Ecto neural progenitor cell (in vitro differentiated cells): Measurements from ENCODE around the gene MT1HL1.
"Not testable (repeated sequence)": the region's sequence is repeated elsewhere in the genome, so short reads cannot be mapped to it uniquely, and the experiment has no call there.

Source experiments
- DNase-seq: peaks from one replicate; pipeline ENCODE4 v3.0.0-alpha.2; 2018; ENCODE audit warnings: low spot score

MT1HL1 gene

DNA sequence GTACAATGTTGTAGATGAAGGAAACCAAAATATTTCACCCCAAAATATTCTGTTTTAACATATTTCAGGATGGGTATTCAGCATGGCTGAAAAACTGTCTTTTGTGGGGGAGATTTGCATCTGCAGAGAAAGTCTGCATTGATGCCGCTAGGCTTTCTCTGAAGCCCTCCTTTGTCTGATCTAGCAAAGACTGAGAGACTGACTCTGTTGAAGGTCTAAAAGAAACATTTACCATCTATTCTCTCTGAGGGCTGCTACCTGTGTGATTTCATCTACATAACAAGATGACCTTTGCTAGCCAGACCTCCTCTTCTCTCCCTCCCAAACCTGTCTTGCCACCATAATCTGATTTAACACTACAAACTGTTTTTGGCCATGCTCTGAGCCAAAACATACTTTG lies 12.4 kb upstream of the MT1HL1 start:
- no peak for DNase-seq

DNA sequence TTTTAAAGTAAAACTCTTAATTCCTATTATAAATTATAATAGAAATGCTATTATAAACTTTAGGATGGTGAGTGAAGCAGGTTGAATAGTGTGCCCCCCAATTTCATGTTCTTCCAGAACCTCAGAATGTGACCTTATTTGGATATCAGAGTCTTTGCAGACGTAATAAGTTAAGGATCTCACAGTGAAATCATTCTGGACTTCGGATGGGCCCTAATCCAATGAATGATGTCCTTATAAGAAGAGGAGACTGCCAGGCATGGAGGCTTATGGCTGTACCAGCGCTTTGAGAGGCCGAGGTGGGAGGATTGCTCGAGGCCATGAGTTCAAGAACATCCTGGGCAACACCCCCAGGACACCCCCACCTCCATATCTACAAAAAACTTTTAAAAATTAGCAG lies 9.4 kb upstream of the MT1HL1 start:
- DNase-seq = no peak

DNA sequence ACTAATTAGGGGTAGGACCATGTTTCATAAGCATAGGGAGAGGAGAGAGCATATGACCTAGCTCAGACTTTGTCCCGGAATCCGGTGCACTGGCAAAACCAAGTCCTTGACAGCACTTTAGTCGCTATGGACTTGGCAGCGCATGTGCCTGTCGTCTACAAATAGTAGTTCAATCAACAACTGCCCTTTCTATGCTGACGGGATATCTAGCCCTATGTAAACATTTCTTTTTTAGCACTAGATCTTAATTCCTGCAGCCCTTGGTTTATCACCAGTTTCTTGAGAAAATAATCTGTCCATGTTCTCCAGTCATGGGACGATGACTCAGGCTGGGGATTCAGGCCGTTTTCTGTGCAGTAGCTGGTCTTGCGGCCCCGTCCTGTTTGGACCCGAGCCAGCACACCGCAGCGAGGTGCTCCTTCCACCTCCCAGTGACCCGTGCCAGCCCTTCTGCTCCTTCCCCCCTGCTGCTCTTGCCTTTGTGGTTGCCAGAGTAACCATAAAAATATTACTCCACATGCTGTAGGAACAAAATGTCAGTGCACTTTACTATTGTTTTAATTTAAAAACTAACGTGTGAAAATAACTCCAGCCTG lies 8.6 kb upstream of the MT1HL1 start:
- no peak for DNase-seq

DNA sequence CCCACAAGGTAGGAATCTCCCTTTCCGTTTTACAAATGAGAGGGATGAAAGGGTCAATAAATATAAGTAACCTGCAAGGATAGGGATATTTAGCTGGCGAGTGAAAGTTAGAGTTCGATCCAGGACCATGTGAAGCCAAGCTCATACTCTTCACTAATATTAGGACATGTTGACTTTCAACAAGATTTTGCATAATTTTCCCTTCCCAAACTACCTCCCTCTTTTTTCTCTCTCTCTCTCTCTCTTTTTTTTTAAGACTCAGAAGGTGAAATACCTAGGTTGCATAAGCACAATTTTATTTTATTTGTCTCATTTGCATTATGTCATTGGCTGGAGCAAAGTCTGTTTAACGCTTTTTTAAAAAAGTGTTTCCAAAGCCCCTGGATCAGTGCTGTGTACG lies 8.1 kb upstream of the MT1HL1 start:
- DNase-seq = no peak

DNA sequence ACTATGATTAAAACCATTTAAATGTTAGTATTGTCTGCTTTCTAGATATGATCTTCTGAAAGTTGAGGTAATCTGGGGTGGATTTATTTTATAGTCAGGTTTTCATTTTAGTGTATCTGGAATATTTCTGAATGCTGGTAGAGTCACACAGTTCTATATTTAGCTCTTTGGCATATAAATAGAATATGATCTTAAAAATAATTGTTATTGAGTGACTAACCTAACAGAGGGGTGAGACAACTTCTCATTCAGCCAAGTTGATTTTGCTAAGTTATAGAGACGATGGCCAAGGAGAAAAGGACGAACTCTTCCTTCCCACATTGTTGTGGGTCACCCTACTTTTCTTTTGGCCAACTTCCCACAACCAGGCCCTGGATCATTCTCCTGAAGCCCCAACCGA lies 7.2 kb upstream of the MT1HL1 start:
- DNase-seq = no peak

DNA sequence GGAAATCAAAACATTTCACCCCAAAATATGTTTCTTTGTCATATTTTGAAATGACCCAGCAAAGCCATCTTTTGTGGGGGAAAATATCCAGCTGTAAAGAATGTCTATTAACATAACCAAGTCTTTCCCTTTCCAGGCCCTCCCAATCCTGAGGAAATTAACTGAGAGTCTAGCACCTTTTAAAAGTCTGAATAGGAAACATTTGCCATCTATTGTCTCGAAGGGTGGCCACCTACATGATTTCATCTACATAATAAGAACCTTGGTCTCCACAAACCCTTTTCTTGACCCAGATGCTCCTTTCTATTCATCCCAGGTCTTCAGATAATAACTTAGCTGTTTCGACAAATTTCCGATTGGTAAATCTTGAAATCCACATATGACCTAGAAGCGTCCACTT lies 5.4 kb upstream of the MT1HL1 start:
- no peak for DNase-seq

DNA sequence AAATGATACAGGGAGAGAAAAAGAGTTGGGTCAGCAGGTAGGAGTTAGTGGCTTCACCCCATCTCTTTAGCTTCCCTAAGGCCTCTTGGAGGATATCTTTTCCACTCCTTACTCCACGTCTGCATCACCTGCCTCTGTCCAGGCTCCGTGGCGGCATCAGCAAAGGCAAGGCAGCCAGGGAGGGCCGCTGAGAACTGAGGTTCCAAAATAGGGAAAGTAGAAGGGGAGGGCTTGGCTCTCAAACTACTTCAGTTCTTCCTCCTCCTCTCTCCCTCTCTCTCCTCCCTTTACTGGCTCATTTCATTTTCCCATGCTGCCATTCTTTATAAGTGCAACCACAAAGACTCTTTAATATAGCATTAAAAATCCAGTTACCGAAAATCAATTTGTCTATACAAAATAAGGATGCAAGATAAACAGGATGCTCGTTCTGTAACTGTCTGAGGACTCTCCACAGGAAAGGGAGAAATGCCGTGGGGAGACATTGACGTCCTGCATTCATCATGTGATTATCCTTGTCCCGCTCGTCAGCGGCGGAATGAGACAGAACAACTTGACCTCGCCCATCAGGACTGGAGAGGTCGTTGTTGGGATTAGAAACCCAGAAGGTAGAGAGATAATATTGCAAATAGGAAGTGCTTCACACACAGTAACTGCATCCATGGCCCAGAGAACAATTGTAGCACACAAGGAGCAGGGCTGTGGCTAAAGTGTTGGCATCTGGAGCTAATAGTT lies 3.1 kb upstream of the MT1HL1 start:
- no peak for DNase-seq

DNA sequence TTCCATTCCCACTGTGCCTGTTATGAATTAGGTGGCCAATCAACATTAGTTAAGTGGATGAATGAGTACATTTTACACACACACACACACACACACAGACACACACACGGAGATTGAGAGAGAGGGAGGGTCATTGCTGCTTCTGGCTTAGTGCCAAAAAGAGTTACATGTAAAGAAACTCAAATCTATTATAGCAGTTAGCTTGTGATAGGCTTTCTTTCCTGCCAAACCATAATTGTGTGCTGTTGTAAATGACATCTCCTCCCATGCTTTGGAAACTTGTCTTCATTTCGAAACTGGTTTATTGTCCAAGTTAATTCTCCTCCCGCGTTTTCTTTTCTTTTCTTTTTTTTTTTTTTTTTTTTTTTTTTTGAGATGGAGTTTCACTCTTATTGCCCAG lies 1.4 kb upstream of the MT1HL1 start:
- DNase-seq = no peak

DNA sequence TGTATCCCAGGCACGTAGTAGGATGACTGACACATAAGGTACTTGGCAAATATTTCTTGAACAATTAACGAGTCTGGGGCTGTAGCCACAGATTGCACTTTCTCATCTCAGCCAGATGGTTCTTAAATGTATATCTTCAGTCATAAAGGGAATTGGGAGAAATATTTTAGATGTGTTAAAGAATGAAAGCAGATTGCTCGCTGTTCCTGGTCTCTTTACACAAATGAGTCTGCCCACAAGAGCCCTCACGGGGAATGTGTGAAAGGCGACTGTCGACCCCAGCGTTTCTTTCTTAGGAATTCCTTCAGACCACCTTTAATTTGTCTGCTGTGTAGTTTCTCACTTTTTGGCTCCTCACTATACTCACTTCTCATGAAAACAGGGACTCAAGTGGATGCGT lies 725 bp downstream of the MT1HL1 start:
- DNase-seq = no peak

DNA sequence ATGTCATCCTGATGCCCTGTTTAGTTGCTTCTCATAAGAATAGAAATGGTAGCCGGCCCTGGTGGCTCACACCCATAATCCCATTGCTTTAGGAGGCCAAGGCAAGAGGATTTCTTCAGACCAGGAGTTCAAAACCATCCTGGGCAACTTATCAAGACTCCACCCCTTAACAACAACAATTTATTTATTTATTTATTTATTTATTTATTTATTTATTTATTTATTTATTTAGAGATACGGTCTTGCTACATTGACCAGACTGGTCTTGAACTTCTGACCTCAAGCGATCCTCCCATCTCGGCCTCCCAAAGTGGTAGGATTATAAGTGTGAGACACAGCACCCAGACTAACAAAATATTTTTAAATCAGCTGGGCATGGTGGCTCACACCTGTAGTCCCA lies 4.0 kb downstream of the MT1HL1 start:
- no peak for DNase-seq

DNA sequence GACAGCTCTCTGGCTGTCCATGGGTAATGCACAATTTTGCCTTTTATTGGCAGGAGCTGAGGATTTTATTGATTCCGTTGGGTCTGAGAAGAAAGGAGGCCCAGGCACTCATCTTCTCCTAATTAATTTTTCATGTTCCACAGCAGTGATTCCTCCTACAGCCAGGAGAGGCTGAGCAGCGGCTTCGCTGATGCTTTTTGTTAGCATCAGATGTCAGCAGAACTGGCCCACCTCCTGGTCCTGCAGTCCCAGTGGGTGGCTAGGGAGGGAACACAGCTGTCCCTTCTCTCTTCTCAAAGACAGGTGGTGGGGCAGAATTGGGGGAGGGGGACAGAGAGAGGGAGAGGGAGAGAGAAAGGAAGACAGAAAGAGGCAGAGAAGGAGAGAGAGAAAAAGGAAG lies 5.7 kb downstream of the MT1HL1 start:
- no peak for DNase-seq

DNA sequence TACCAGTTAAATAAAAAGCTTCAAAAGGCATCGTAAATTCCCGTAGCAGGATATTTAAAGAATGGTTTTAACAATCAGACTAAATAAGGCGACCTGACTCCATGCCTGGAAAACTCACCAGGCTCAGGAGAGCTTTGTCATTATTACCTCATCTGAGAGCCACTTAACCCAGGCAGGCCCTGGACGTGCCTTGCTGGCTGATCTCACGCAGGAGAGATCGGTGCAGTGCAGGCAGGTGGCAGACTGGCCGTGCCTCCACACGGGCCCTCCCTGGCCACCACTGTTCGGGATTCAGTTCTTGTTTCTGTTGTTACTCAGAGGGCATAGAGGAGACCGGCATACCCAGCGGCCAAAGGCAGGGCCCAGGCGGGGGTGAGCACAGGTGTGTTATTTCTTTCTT lies 6.4 kb downstream of the MT1HL1 start:
- no peak for DNase-seq

DNA sequence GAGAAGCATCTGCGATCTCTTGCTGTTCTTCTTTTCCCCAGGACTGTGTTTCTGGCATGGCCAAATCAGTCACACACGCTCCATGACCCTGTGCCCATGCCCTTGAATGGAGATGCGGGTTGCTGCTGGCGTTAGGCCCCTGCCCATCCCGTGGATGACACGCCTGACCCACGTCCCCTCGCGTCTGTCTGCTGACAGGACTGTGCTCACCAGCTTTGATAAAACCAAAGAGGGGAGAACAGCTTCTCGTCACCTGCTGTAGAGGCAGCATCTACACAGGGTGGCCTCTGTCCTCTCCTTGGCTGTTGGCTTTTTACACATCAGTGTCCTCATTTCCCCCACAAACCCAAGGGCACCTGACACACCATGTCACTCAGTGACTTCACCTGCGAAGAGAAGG lies 6.9 kb downstream of the MT1HL1 start:
- no peak for DNase-seq

DNA sequence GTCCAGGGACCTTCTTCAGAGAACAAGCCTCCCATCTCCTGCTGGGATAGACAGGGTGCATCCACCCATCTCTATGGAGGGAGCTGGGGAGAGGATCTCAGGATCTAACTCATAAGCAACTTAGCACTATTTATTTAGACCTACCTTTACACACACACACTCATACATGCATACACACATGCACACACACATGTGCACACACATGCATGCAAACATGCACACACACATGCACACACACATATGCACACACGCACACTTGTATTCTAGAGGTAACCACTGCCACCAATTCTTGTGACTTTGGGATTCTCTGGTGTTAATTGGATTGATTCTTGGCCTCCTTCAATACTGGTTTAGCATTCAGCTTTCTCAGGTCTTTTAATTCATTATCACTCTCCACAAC lies 9.8 kb downstream of the MT1HL1 start:
- DNase-seq = no peak

DNA sequence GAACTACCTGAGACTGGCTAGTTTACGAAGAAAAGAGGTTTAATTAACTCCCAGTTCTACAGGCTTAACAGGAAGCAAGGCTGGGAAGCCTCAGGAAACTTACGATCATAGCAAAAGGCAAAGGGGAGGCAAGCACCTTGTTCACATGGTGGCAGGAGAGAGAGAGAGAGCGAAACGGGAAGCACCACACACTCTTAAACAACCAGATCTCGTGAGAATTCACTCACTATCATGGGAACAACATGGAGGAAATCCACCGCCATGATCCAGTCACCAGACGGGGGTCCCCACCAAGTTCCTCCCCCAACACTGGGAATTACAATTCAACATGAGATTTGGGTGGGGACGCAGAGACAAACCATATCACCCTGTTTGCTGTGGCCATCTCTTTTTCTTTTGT lies 11.8 kb downstream of the MT1HL1 start:
- no peak for DNase-seq

DNA sequence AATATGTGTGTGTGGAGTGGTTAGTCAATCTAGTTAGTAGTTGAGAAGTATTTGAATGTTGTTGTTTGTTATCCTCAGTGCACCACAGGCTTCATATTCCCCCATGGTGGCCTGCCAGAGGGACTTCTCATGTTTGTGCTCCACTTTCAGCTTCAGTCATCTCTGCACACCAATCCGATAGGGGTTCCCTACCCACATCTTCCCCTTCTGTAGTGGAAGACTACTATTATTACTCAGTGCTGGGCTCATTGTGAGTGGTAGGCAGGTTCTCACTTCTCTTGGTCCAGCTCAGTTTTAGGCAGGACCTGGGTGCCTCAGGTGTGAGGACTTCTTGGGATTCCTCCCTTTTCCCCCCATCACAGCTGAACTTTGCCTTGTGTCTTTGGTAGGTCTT lies 14.2 kb downstream of the MT1HL1 start:
- no peak for DNase-seq

DNA sequence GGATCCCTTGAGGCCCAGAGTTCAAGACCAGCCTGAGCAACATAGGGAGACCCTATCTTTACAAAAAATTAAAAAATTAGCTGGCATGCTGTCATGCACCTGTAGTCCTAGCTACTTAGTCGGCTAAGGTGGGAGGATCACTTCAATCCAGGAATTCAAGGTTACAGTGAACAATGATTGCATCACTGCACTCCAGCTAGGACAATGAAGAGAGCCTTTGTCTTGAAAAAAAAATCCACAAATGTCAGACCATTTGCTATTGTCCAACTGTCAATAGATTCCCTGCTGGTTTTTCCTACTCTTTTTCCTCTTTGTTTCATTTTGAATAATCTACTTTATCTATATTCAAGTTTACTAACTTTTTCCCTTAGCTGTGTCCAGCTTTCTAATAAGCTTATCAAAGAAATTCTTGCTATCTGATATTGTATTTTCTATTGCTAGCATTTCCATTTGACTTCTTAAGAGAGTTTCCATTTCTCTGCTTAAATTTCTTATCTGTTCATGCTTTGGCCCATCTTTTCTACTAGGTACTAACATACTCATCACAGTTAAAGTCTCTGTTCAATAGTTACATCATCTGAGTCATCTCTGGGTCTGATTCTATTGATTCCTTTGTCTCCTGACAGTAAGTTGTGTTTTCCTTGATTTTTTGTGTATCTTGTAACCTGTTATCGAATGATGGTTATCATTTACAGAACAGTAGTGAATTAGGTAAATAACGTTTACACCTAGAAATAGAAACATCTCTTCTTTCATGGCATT lies 14.8 kb downstream of the MT1HL1 start:
- DNase-seq = no peak

DNA sequence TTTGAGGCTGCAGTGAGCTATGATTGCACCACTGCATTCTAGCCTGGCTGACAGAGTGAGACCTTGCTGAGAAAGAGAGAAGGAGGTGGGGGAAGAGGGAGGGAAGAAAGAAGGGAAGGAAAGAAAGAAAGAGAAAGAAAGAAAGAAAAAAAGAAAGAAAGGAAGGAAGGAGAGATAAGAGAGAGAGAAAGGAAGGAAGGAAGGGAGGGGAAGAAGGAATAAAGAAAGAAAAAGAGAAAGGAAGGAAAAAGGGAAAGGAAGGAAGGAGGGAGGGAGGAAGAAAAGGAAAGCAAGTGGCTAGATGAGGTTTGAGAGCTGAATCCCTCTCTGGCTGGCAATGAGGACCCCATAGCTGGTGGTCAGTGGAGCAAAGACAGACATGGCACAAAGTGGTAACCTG lies 20.4 kb downstream of the MT1HL1 start:
- DNase-seq = no peak

DNA sequence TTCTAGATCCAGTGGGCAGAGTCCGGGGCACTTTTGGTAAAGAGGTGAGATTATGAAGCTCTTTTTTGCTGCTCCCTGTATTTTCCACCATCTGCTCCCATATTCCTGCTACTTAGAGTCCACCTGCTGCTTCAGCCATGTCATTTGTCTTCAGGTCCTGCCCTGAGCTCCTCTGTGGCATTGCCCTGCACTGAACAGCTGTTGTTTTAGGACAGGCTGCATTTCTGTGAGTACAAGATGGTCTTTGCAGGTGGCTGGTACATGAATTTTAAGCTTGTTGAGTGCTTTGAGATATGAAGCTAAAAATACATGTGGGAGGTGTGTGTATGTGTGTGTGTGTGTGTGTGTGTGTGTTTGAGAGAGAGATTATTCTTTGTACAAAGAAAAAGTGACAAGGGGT lies 21.9 kb downstream of the MT1HL1 start:
- no peak for DNase-seq

DNA sequence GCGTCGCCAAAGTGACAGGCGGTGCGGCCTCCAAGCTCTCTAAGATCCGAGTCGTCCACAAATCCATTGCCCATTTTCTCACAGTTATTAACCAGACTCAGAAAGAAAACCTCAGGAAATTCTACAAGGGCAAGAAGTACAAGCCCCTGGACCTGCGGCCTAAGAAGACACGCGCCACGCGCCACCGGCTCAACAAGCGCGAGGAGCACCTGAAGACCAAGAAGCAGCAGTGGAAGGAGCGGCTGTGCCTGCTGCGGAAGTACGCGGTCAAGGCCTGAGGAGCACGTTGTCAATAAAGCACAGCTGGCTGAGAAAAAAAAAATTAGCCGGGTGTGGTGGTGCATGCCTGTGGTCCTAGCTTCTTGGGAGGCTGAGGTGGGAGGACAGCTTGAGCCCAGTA lies 22.8 kb downstream of the MT1HL1 start:
- DNase-seq = not testable (repeated sequence)

DNA sequence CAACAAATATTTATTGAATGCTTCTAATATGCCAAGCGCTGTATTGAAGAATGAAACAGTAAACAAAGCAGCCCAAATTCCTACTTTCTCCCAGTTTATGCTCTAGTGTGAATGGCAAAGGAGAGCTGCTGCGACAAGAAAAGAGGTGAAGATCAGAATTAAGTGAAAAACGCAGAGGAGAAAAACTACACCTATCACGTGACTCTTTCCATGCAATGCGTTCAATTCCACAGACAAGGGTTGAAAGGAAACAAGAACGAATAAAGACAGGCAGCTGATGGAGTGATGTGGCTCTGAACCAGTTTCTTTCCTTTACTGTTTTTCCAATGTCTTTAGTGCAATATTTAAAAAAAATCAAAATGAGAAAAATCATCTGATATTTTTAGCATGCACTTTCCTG lies 23.6 kb downstream of the MT1HL1 start:
- DNase-seq = no peak

DNA sequence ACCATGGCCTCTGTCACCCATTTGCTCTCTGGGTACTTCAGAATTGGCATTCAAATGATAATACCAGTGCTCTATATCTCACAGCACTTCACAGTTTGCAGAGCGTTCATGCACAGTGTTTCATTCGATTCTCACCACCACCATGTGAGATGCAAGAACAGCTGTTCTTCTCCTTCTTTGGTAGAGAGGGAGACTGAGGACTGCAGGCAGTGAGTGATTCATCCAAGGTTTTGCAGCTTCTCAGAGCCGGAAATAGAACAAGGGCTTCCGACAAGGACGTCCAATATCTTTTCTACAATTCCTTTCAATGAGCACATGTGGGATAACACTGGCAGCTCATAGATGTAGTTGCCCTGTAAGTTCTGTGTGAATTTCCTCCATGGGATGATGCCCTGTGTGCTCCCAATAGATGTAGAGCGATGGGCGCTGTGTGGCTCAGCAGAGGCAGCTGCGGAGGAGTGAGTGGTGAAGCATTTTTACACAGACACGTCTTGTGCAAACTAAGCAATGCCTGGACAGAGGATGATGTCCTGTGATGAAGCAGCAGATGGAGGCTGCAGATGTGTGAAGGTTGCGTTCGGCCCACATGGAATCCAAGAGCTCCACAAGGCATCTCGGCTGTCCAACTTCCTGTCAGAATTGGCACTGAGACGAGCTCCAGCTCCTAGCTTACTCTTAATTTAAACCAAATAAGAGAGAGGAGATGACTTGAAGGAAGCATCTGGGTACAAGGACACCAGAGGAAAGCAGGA lies 24.9 kb downstream of the MT1HL1 start:
- DNase-seq = no peak

DNA sequence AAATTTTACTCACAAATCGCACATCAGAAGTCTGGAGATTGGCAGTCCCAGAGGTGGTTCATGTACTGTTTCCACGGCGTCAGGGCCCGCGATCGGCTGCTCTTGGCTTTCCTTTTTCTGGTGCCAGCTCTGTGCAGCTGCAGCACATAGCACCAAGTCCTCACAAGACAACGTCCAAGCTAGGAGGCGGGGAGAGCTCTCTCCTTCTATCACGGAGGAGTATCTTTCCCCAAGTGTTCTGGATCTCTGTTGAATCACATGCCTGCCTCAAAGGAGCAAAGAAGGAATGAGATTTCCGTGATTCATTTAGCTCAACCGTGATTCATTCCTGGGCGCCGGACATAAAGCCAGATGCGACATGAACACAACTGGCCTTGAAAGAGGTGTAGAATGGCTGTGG lies 25.5 kb downstream of the MT1HL1 start:
- DNase-seq = no peak
